A673 (cell line): ENCODE results near the gene ATG10. TPM values are rescaled to one million over a fixed set of nuclear protein-coding genes. Genes with fewer than 3 reads are reported as not detected.

ENCODE experiments used
- BruUV-seq: library from RNA; stranded (reverse); fragments of 400-500 nt; replicated peaks from 2 replicates; lab custom pipeline; 2021; lab: Mats Ljungman, UMichigan
- CTCF ChIA-PET: fragments of 300-600 bp; sonication (Branson Sonifier 250); formaldehyde crosslinking; loops from one replicate; lab custom pipeline; 2022; ENCODE audit warnings: antibody characterized with exemption; lab: Charles Lee
- POLR2A ChIA-PET: fragments of 300-600 bp; sonication (Branson Sonifier 250); formaldehyde crosslinking; loops from one replicate; lab custom pipeline; 2022; ENCODE audit warnings: antibody characterized with exemption; ENCODE audit not compliant: low non-redundant PET; lab: Charles Lee
- DNase-seq: peaks from one replicate; pipeline ENCODE4 v3.0.0-alpha.2; 2015; ENCODE audit warnings: low spot score
- H3K27ac ChIP-seq: fragments of 200-600 bp; sonication (generic); 2 replicates; pipeline ENCODE4 v1.5.1; 2016; ENCODE audit warnings: mixed run types, low read depth, mild to moderate bottlenecking, mixed read lengths, antibody characterized with exemption, low read length; ENCODE audit not compliant: poor library complexity, severe bottlenecking
- H3K27me3 ChIP-seq: fragments of 200-600 bp; sonication (generic); replicated peaks from 2 replicates; pipeline ENCODE4 v1.6.1; 2017; ENCODE audit warnings: mixed run types, low read depth, mild to moderate bottlenecking, mixed read lengths, antibody characterized with exemption, low read length; ENCODE audit not compliant: insufficient read depth, poor library complexity
- H3K36me3 ChIP-seq: fragments of 200-600 bp; sonication (generic); 2 replicates; pipeline ENCODE4 v1.6.1; 2016; ENCODE audit warnings: mixed run types, mild to moderate bottlenecking, mixed read lengths, antibody characterized with exemption, low read length; ENCODE audit not compliant: insufficient read depth, poor library complexity, severe bottlenecking
- H3K4me1 ChIP-seq: fragments of 200-600 bp; sonication (generic); 2 replicates; pipeline ENCODE4 v1.6.1; 2017; ENCODE audit warnings: mixed run types, mild to moderate bottlenecking, mixed read lengths, antibody characterized with exemption, low read length; ENCODE audit not compliant: insufficient read depth, poor library complexity, severe bottlenecking
- H3K4me3 ChIP-seq: fragments of 200-600 bp; sonication (generic); 2 replicates; pipeline ENCODE4 v1.5.1; 2016; ENCODE audit warnings: low read depth, mixed run types, mild to moderate bottlenecking, mixed read lengths, low read length; ENCODE audit not compliant: poor library complexity, severe bottlenecking
- H3K9me3 ChIP-seq: fragments of 200-600 bp; sonication (generic); 2 replicates; pipeline ENCODE4 v1.6.1; 2016; ENCODE audit warnings: mixed run types, low read depth, mild to moderate bottlenecking, mixed read lengths, antibody characterized with exemption, low read length; ENCODE audit not compliant: poor library complexity, severe bottlenecking
- EZH2 ChIP-seq: fragments of 200-600 bp; sonication (generic); IDR thresholded peaks from 2 replicates; pipeline ENCODE4 v1.6.1; 2017; ENCODE audit warnings: borderline replicate concordance, low read depth, mild to moderate bottlenecking, mixed read lengths, antibody characterized with exemption, low read length; ENCODE audit not compliant: poor library complexity, severe bottlenecking
- intact Hi-C: fragments of 100-400 bp; cut with micrococcal nuclease; formaldehyde crosslinking; loops from one replicate; pipeline ENCODE4 v1.10.0; 2022; ENCODE audit not compliant: unreplicated experiment
- total RNA-seq: library from RNA; stranded (reverse); gene quantifications from 2 replicates; pipeline ENCODE4 v1.2.3, GENCODE V29; 2021
- TF ChIP-seq, protein P1 (sequence below): fragments of 300-800, 200-600 bp; sonication (generic); conservative IDR thresholded peaks from 2 replicates; pipeline ENCODE4 v1.5.1; 2017; ENCODE audit warnings: low read depth, mild to moderate bottlenecking, antibody characterized with exemption, low read length, moderate library complexity, mixed read lengths

ATG10 gene
- total RNA-seq, 1 experiment from 2014 or later = 17.1 TPM

DNA sequence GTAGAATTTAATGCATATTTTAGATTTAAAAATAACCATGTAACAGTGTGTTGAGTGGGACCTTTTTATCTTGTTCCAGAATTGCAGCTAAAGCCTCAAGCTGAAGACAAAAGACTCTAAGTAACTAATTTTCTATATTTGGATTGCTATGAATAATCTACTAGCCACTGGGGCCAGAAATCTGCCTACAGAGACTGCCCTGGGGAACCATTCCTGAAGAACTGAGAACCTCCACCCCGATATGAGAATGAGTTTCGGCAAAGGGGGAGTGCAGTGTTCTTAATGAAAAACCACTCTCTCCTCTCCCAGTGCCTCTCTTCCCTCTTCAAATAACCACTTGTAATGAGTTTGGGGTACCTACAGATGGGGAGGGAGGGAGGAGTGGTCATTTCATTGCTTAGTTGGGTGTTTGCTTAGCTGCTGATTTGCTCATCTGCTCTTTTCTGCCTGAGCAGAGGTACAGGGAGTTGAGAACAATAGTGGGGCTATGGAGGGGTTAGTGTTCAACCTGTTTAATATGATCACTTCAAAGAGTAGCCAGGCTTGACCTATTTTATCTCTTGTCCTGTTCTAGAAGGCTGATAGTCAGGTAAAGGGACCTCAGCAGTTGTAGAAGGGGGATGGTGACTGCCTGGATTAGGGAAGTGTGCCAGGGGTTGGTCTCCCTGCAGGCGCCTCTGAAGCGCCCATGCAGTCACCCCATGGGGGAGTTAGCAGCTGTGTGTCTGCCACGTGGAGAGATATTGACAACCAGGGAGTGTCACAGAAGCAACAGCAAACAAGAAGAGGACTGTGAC lies 47.7 kb downstream of the ATG10 start:
- no peak for TF ChIP-seq EZH2
- TF ChIP-seq, protein P1, sequence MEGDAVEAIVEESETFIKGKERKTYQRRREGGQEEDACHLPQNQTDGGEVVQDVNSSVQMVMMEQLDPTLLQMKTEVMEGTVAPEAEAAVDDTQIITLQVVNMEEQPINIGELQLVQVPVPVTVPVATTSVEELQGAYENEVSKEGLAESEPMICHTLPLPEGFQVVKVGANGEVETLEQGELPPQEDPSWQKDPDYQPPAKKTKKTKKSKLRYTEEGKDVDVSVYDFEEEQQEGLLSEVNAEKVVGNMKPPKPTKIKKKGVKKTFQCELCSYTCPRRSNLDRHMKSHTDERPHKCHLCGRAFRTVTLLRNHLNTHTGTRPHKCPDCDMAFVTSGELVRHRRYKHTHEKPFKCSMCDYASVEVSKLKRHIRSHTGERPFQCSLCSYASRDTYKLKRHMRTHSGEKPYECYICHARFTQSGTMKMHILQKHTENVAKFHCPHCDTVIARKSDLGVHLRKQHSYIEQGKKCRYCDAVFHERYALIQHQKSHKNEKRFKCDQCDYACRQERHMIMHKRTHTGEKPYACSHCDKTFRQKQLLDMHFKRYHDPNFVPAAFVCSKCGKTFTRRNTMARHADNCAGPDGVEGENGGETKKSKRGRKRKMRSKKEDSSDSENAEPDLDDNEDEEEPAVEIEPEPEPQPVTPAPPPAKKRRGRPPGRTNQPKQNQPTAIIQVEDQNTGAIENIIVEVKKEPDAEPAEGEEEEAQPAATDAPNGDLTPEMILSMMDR = no peak
- H3K27ac ChIP-seq = no peak overlapping the region
- BruUV-seq = no TSS peak
- H3K27me3 ChIP-seq = no peaks in the 10 kb centered on the region
- ChIA-PET POLR2A (no interaction called here), CTCF (no interaction called here)
- H3K4me3 ChIP-seq = no peak overlapping the region
- peaks cover 6% of the 10 kb centered on the region for H3K9me3 ChIP-seq
- intact Hi-C loops = no loop called here
- DNase-seq = peak; percentile 11
- H3K36me3 ChIP-seq = no peaks in the 10 kb centered on the region
- peaks cover 13% of the 10 kb centered on the region for H3K4me1 ChIP-seq

DNA sequence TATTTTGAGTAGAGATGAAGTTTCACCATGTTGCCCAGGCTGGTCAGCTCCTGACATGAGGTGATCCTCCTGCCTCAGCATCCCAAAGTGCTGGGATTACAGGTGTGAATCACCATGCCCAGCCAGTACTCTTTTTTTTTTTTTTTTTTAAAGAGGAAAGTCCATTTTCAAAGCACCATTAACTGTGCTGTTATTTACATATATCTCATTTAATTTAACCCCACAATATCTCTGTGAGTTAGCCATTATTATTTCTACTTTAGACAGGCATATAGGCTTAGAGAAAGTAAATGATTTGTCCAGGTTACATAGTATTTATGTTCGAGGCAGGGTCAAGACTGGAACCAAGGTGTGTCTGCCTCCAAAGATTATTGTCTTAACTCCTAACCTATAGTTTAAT lies 50.7 kb downstream of the ATG10 start:
- Histone ChIP-seq H3K9me3 (no peaks in the 10 kb centered on the region), H3K4me1 (peaks cover 13% of the 10 kb centered on the region), H3K27ac (no peak overlapping the region), H3K4me3 (no peak overlapping the region), H3K36me3 (no peaks in the 10 kb centered on the region), H3K27me3 (no peaks in the 10 kb centered on the region)
- POLR2A ChIA-PET = no interaction called here
- no peak for TF ChIP-seq EZH2
- TF ChIP-seq, protein P1 = no peak
- CTCF ChIA-PET = no interaction called here
- intact Hi-C loops = no loop called here
- no TSS peak for BruUV-seq
- DNase-seq = no peak

DNA sequence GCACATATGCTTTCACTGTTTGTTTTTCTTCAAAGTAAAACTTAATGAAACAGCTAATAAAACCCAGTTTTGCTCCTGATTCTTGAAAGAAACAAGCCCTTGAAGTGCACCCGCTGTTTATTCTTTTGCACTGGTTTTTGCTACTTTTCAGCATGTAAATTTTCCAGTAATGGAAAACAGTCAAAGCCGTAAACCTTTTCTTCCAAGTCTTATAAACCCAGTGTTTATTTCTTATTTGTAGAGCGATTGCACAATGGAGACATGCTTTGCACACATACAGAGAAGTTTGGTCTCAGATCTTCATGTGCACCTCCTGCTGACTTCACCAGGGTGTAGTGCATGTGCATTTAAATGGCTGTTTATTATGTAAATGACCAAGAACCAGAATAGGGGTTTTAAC lies 51.8 kb downstream of the ATG10 start:
- DNase-seq = peak; percentile 25
- Histone ChIP-seq H3K27me3 (no peaks in the 10 kb centered on the region), H3K4me1 (peaks cover 13% of the 10 kb centered on the region), H3K36me3 (no peaks in the 10 kb centered on the region), H3K27ac (no peak overlapping the region), H3K4me3 (no peak overlapping the region), H3K9me3 (no peaks in the 10 kb centered on the region)
- TF ChIP-seq, protein P1 = no peak
- TF ChIP-seq EZH2 = no peak
- CTCF ChIA-PET = no interaction called here
- POLR2A ChIA-PET = no interaction called here
- BruUV-seq = no TSS peak
- intact Hi-C loops = no loop called here
